ENCODE results near the gene NTMT2.
"Not testable (repeated sequence)": the region's sequence is repeated elsewhere in the genome, so short reads cannot be mapped to it uniquely, and the experiment has no call there.

NTMT2 gene

GRCh38 chr1:170156594-170156993, 10.8 kb downstream of the NTMT2 start:
- no peak for DNase-seq (ENCODE audit: low read depth in 3 of 3, low spot score in 1 of 3)

GRCh38 chr1:170157820-170158219, 12.1 kb downstream of the NTMT2 start:
- DNase-seq (ENCODE audit: low read depth in 3 of 3, low spot score in 1 of 3): no peak

GRCh38 chr1:170162459-170163246, 16.9 kb downstream of the NTMT2 start:
- no peak for DNase-seq (ENCODE audit: low read depth in 3 of 3, low spot score in 1 of 3)

GRCh38 chr1:170164103-170164763, 18.5 kb downstream of the NTMT2 start:
- no peak for DNase-seq (ENCODE audit: low read depth in 3 of 3, low spot score in 1 of 3)

GRCh38 chr1:170166518-170167180, 20.9 kb downstream of the NTMT2 start:
- no peak for DNase-seq (ENCODE audit: low read depth in 3 of 3, low spot score in 1 of 3)

GRCh38 chr1:170168265-170168664, 22.5 kb downstream of the NTMT2 start:
- no peak for DNase-seq (ENCODE audit: low read depth in 3 of 3, low spot score in 1 of 3)

- DNase-seq (ENCODE audit: low read depth in 3 of 3, low spot score in 1 of 3): not testable (repeated sequence)
Measured at GRCh38 chr1:170170513-170170912, 24.8 kb downstream of the NTMT2 start.

GRCh38 chr1:170174395-170174794, 28.6 kb downstream of the NTMT2 start:
- DNase-seq (ENCODE audit: low read depth in 3 of 3, low spot score in 1 of 3): no peak

- no peak for DNase-seq (ENCODE audit: low read depth in 3 of 3, low spot score in 1 of 3)
Measured at GRCh38 chr1:170175041-170175440, 29.3 kb downstream of the NTMT2 start.

- no peak for DNase-seq (ENCODE audit: low read depth in 3 of 3, low spot score in 1 of 3)
Measured at GRCh38 chr1:170175484-170175883, 29.7 kb downstream of the NTMT2 start.

GRCh38 chr1:170176772-170177171, 31.0 kb downstream of the NTMT2 start:
- no peak for DNase-seq (ENCODE audit: low read depth in 3 of 3, low spot score in 1 of 3)

GRCh38 chr1:170182442-170182841, 36.7 kb downstream of the NTMT2 start:
- DNase-seq (ENCODE audit: low read depth in 3 of 3, low spot score in 1 of 3): no peak

- DNase-seq (ENCODE audit: low read depth in 3 of 3, low spot score in 1 of 3): no peak
Measured at GRCh38 chr1:170192546-170192945, 46.8 kb downstream of the NTMT2 start.

- DNase-seq (ENCODE audit: low read depth in 3 of 3, low spot score in 1 of 3): no peak
Measured at GRCh38 chr1:170194451-170194850, 48.7 kb downstream of the NTMT2 start.

GRCh38 chr1:170196490-170197236, 50.9 kb downstream of the NTMT2 start:
- no peak for DNase-seq (ENCODE audit: low read depth in 3 of 3, low spot score in 1 of 3)

GRCh38 chr1:170198090-170198489, 52.3 kb downstream of the NTMT2 start:
- DNase-seq (ENCODE audit: low read depth in 3 of 3, low spot score in 1 of 3): no peak

- DNase-seq (ENCODE audit: low read depth in 3 of 3, low spot score in 1 of 3): no peak
Measured at GRCh38 chr1:170198584-170198983, 52.8 kb downstream of the NTMT2 start.

GRCh38 chr1:170200161-170200560, 54.4 kb downstream of the NTMT2 start:
- no peak for DNase-seq (ENCODE audit: low read depth in 3 of 3, low spot score in 1 of 3)

- no peak for DNase-seq (ENCODE audit: low read depth in 3 of 3, low spot score in 1 of 3)
Measured at GRCh38 chr1:170200621-170201397, 55.0 kb downstream of the NTMT2 start.

GRCh38 chr1:170203693-170204092, 57.9 kb downstream of the NTMT2 start:
- DNase-seq (ENCODE audit: low read depth in 3 of 3, low spot score in 1 of 3): no peak

- no peak for DNase-seq (ENCODE audit: low read depth in 3 of 3, low spot score in 1 of 3)
Measured at GRCh38 chr1:170204121-170204520, 58.4 kb downstream of the NTMT2 start.

All from stimulated activated CD4-positive, alpha-beta T cell treated with anti-CD3 and anti-CD28 coated beads, TNF-alpha, amount 100 ng/mL, for 1 hour (primary cell).